Measurements from ENCODE around the gene RGS7.

- TF ChIP-seq CTCF (conservative IDR thresholded peaks at IDR 0.05; ENCODE audit: low read length) (no peak), EZH2phosphoT487 (IDR thresholded peaks at IDR 0.05; ENCODE audit: borderline replicate concordance) (no peak)
These were observed 344.2 kb downstream of the RGS7 start for GRCh38 chr1:241012708-241013340.
